Myocyte (in vitro differentiated cells): ENCODE measurements around the gene MOGAT1. TPM values are rescaled to one million over a fixed set of nuclear protein-coding genes. Genes with fewer than 3 reads are reported as not detected.

Source experiments
- DNase-seq: peaks from one replicate; pipeline ENCODE4 v3.0.0-alpha.2; 2012; ENCODE audit warnings: low read depth
- polyA plus RNA-seq: library from polyadenylated mRNA; unstranded; fragments of >200 nt; gene quantifications from one replicate; pipeline ENCODE4 v1.2.1, GENCODE V29; 2012; ENCODE audit warnings: missing spikeins
- total RNA-seq: library from RNA; depleted of rRNA; stranded (reverse); fragments of >200 nt; gene quantifications from 2 replicates; pipeline ENCODE4 v1.2.3, GENCODE V29; 2014

Gene MOGAT1
- total RNA-seq = not detected in 2 replicates
- polyA plus RNA-seq = not detected

GRCh38 chr2:222671259-222672067 lies at the start of gene MOGAT1:
MOGAT1 (plus strand) TSS chr2:222671658; CDS start chr2:222671786, 128 bp downstream.
- DNase-seq = peak; percentile 9

- no peak for DNase-seq
Measured at GRCh38 chr2:222621893-222622292, 49.6 kb upstream of the MOGAT1 start.

GRCh38 chr2:222622910-222623309 lies 48.5 kb upstream of the MOGAT1 start:
- DNase-seq = no peak

- DNase-seq = no peak
Measured at GRCh38 chr2:222623756-222624309, 47.6 kb upstream of the MOGAT1 start.

GRCh38 chr2:222627764-222628163 lies 43.7 kb upstream of the MOGAT1 start:
- DNase-seq = no peak

GRCh38 chr2:222635295-222635694 lies 36.2 kb upstream of the MOGAT1 start:
- no peak for DNase-seq

GRCh38 chr2:222637067-222637466 lies 34.4 kb upstream of the MOGAT1 start:
- no peak for DNase-seq

GRCh38 chr2:222641336-222641735 lies 30.1 kb upstream of the MOGAT1 start:
- DNase-seq = no peak

- no peak for DNase-seq
Measured at GRCh38 chr2:222643134-222643533, 28.3 kb upstream of the MOGAT1 start.

- DNase-seq = no peak
Measured at GRCh38 chr2:222646008-222646407, 25.4 kb upstream of the MOGAT1 start.

GRCh38 chr2:222649801-222650200 lies 21.7 kb upstream of the MOGAT1 start:
- DNase-seq = no peak

GRCh38 chr2:222651718-222652418 lies 19.6 kb upstream of the MOGAT1 start:
- DNase-seq = no peak

GRCh38 chr2:222652491-222653255 lies 18.8 kb upstream of the MOGAT1 start:
- no peak for DNase-seq

- DNase-seq = no peak
Measured at GRCh38 chr2:222653280-222653679, 18.2 kb upstream of the MOGAT1 start.

GRCh38 chr2:222655787-222656525 lies 15.5 kb upstream of the MOGAT1 start, which contains the start of gene FARSB:
FARSB (minus strand) TSS chr2:222656092; CDS start chr2:222656073, 19 bp downstream.
- peak; percentile 96 for DNase-seq

GRCh38 chr2:222656526-222657446 lies 14.7 kb upstream of the MOGAT1 start:
- DNase-seq = peak; percentile 33

GRCh38 chr2:222663479-222663878 lies 8.0 kb upstream of the MOGAT1 start:
- DNase-seq = no peak

GRCh38 chr2:222668494-222669154 lies 2.8 kb upstream of the MOGAT1 start:
- no peak for DNase-seq

GRCh38 chr2:222669353-222669752 lies 2.1 kb upstream of the MOGAT1 start:
- DNase-seq = no peak
